CD1c-positive myeloid dendritic cell (primary cell): ENCODE measurements around the gene BSPRY.

Source experiments
- DNase-seq: peaks from one replicate; pipeline ENCODE4 v3.0.0-alpha.2; 2016; ENCODE audit errors: extremely low spot score

BSPRY gene

DNA sequence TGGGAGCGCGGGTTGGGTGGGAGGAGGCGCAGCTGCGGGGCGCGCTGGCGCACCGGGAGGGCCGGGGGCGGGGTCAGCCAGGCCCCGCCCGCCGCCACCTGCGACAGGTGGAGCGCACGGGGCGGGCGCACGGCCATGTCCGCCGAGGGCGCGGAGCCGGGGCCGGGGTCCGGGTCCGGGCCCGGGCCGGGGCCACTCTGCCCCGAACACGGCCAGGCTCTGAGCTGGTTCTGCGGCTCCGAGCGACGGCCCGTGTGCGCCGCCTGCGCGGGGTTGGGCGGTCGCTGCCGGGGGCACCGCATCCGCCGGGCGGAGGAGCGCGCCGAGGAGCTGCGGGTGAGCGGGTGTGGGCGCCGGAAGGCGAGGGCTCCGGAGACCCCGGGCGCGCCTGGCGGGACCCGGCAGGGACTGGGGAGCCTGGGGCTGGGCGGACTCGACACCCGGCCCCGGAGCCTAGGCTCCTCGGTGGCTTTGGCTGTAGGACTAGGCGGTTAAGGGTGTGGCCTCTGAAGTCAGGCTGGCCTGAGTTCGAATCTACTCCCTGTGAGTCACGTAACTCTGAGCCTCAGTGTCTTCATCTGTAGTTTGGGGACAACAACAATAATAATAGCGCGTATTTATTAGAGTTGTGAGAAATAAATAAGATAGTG lies at the start of gene BSPRY:
TSS of gene BSPRY (plus strand) at position 97 of the 650 bp plus-strand sequence. CDS start at position 136, 39 bp downstream.
- DNase-seq = no peak

DNA sequence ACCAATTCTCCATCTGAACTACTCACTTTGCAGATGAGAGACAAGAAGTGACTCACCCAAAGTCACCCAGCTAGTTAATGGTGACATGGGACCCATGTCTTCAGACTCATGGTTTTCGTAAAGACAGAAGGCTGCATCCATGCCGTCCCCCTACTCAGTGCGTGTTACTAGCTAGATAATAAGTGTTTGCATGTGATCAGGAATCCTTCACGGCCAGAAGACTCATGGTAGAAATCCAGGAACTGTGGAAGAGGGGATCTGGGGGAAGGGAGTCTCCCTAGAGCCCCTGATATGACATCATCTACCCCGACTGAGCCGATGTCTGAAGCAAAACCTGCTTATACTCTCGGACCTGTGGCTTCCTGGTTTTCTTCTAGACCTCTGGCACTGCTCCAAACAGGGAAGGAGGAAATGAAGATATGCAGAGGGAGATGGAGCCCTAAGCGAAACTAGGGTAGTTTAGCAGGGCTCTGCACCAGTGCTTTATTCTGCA lies 49.5 kb upstream of the BSPRY start:
- peak; percentile 72 for DNase-seq

DNA sequence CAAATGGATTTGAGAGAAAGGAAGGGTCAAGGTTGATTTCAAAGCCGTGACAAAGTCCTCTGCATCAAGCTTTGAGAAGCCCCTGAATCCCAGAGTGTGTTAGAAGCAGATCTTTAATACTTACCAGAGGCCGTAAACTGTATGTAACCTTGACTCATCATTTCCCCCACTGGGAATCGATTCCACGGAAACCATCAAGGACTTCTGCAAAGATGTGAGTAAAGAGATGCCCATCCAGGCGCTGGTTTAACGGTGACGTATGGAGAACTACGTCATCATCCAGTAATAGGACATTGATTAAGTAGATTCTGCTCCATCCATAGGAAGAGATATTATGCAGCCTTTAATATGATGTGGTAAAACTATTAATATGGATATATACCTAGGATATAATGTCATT lies 47.8 kb upstream of the BSPRY start:
- no peak for DNase-seq

DNA sequence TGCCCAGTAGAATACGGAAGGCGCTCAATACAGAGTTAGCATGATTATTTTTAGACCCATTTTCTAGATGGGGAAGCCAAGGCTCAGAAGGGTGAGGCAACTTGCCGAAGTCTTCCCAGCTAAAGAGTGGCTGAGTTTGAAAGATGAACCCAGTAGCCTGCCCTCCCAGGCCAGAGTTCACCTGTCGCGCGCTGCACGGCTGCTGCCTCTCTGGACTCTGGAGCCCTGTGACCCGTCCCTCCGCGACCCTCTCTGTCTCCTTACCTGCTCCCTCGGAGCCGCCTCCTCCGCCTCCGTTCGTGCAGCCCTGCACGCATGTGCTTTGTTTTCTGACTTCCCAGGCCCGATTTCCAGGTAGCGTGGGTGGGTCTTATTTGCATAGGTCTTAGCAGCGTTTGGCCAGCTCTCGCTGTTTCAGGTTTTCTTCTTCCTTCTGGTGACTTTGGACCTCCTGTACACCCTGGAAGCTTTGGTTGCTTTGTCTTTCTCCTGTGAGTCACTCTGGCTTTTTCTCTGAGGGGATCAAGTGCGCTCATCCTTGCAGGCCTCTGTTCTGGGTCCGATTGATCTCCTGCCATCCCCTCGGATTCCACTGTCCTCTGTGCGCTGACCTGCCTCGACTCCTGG lies 46.4 kb upstream of the BSPRY start, which contains the start of gene RNF183:
TSS of gene RNF183 (minus strand) at position 585 of the 627 bp plus-strand sequence. CDS start 5,192 bp downstream, outside the sequence.
- DNase-seq = no peak

DNA sequence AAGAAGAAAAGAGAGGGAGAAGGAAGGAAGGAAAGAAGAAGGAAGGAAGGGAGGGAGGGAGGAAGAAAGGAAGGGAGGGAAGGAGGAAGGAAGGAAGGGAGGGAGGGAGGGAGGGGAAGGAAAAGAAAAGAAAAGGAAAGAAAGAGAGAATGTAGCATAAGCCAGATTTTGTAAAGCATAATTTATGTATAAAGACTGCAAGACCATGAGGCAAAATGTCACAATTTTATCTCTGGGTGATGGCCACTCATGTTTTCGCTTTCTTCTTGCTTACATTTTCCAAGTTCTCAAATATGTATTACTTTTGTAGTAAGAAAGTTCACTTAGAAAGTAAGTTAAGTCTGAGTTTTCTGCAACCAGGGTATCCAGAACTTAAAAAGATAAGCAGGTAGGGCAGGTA lies 42.8 kb upstream of the BSPRY start:
- DNase-seq = no peak

DNA sequence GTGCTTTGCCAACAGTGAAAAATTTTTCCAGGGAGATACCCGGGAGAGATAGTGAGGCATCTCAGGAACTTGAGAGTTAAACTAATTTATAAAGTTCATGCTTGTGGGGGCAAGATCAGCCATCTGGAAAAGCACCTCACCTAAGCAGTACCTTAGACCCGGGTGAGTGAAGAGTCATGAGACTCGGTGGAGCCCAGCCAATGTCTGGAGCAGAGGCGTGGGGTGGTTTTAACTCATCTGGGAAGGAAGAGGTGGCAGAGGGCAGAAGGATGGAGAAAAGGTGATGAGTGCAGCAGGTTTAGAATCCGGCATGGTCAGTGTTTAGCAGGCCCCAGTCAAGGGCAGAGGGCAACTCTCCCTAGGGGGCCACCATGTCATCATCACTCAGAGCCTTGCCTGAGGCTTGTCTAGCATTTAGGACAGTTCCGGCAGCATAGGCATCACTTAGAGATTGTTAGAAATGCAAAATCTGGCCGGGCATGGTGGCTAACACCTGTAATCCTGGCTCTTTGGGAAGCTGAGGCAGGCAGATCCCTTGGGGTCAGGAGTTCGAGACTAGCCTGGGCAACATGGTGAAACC lies 41.9 kb upstream of the BSPRY start:
- no peak for DNase-seq

DNA sequence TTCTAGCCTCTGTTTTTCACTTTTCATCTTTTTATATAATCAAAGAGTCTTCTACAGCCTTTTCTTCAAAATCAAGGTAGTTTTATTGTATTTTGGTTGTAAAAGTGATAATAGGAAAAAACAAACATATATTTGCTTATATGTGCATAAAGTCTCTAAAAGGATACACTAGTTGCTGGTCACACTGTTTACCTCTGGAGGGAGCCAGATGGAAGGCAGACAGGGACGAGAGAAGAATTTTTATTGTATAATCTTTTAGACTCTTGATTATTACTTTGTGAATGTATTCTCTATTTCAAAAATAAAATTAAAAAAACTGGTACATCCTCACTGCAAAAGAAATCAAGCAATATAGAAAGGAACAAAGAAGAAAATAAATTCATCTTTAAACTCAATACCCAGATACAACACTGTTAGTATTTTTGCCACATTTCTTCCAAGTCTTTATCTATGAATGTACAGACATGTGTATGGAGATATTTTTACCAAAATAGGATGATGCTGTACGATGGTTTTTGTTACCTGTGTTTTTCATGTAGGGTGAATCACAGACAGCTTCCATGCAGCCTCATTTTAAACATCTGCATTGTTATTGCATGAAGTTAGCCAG lies 40.0 kb upstream of the BSPRY start:
- DNase-seq = peak; percentile 34

DNA sequence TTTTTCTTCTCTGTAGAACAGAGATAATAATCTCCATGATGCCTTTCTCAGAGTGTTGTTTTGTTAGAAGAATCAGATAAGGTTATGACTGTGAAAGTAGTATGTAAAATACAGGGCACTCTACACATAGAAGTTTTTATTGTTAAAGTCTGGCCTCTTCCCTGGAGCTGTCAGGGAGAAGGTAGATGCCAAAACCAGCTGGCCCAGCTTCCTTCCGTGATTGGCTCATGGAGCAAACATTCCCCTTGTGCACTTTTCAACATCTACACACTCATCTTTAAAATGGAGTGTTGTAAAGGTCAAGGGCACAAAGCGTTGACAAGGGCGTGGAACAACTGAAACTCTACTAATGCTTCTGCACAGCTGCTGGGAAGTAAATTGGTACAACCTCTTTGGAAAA lies 38.8 kb upstream of the BSPRY start:
- DNase-seq = no peak

DNA sequence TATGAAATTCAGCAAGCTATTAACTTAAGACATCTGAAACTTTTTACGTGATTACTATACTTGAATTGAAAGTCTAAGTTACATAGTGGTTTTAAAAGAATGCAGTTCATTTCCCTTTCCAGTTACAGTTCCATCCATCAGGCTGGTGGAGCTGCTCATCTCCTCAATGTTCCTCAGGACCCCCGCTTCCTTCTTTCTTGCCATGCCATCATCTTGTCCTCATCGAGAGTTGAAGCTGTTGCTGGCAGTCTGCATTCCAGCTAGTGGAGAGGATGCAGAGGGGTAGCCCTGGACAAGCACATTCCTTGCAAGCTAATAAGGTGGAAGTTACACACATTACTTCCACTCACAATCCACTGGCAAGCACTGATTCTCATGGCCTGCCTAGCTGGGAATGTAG lies 37.4 kb upstream of the BSPRY start:
- DNase-seq = no peak

DNA sequence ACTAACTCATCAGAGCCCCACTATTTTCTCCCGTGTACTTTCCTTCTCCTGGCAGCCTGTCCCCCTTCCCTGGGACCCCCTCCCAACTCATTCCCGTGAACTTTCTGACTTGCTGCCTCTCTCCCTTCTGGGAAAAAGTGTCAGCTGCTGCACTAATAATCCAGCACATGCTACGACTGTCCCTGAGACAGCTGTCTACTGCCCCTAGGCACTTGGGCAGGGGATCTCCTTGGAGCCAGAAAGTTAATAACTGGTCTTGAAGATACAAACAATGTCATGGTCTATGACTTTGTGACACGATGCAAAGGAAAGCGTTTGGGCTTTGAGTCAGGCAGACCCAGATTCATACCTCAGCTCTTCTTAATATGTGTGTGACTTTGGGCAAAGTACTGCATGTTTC lies 36.1 kb upstream of the BSPRY start:
- DNase-seq = no peak

DNA sequence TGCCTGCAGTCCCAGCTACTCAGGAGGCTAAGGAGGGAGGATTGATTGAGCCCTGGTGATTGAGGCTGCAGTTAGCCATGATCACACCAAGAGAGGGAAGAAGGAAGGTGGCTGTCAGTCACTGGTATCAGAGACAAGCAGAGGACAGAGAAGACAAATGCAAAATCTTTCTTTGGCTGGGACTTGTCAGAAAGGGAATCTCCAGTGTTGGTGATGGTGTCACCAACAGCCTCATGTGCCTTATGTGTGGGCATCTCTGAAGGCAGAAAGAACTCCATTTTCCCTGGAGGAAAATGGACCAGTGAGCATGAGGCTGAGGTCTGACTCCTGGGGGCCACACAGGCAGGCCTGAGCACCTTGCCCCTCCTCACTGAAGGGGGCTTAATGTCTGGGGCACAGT lies 34.1 kb upstream of the BSPRY start:
- DNase-seq = no peak

DNA sequence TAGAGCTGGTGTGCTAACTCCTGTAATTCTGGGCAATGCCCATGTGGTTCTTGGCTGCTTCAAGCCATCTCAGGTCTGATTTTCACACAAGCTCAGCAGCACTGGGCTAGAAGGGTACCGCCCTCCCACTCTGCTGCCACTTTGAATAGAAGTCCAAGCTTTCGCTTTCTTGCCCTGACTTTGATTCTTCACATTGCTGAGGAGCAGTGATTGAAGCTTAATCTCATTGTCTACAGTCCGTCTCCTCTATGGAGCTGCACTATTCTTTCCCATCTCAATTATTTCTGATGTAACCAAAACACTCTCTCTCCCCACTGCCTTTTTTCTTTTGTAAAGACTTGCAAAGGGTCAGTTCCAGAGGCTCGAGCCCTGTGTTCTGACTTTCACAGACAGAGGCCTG lies 33.3 kb upstream of the BSPRY start:
- no peak for DNase-seq

DNA sequence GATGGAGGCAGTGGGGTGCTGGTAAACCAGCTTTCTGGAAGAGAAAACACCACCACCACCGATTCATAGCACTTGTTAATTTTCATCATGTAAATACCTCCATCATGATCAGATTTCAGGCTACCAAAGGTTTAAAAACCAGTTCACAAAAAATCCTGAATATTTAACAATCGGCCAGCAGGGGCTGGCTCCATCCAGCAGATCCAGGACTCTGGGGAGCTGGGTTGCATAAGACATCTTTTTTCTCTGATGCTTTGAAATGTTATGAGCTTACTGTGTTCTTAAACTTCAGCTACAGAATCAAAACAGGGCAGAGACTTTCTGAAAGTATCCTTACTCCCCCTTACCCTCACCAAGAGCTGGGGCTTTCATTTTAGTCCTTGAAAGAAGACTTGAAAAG lies 31.6 kb upstream of the BSPRY start:
- DNase-seq = no peak

DNA sequence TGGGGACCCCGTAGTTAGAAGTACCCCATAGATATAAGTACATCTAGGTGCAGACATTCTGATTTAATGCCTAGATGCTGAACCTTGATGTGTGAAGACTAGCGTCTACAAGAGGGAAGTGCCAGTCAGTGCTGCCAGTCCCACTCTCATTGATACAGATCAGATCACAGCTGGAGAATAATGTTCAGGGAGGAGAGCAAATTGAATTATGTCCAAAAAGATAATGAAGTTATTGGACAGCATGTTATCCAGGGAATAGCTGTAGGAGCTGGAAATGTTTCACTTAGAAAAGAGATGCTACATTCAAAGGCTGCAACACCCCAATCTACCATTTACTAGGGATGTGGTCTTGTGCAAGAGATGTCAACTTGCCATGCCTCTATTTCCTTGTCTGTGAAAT lies 30.3 kb upstream of the BSPRY start:
- DNase-seq = no peak

DNA sequence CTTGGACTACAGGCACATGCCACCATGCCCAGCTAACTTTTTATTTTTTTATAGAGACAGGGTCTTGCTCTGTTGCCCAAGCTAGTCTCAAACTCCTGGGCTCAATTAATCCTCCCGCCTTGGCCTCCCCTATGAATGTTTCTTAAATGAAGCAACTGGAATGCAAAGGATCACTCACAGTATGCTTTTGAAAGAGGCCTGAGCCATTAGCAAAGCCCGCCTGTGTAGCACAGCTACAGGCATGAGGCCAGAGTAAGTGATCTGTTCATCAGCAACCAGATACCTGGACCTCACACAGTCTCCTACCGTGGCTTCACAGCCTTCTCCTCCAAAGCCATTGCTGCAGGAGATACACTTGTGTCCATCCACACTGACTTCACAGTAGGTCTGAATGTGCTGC lies 29.3 kb upstream of the BSPRY start:
- DNase-seq = no peak

DNA sequence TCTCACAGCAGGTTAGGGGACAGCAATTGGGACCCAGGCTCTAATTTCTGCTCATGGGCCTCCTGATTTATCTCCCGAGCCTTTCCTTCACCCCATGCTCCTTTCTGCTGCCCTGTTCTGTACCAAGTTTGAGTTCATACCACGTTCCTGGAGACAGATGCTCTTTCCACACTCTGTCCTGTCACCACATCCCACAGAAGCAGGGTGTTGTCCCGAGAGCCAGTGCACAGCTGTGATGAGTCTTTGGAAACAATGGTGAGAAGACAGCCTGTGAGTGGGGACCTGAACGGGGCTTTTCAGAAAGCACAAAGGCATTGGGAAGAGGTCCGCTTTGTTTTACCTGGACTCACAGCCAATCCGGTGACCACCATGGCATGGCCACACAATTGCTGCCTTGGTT lies 26.7 kb upstream of the BSPRY start:
- no peak for DNase-seq

DNA sequence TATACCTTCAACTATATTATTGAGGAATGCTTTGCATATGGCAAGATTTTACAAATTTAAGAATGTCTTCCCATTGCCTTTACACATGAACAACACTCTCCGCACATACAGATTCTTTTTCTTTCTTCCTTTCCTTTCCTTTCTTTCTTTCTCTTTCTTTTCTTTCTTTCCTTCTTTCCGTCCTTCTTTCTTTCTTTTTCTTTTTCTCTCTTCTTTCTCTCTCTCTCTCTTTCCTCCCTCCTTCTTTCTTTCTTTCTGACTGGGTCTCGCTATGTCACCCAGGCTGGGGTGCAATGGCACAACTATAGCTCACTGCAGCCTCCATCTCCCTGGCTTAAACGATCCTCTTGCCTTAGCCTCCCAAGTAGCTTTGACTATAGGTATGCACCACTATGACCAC lies 23.1 kb upstream of the BSPRY start:
- DNase-seq = no peak

DNA sequence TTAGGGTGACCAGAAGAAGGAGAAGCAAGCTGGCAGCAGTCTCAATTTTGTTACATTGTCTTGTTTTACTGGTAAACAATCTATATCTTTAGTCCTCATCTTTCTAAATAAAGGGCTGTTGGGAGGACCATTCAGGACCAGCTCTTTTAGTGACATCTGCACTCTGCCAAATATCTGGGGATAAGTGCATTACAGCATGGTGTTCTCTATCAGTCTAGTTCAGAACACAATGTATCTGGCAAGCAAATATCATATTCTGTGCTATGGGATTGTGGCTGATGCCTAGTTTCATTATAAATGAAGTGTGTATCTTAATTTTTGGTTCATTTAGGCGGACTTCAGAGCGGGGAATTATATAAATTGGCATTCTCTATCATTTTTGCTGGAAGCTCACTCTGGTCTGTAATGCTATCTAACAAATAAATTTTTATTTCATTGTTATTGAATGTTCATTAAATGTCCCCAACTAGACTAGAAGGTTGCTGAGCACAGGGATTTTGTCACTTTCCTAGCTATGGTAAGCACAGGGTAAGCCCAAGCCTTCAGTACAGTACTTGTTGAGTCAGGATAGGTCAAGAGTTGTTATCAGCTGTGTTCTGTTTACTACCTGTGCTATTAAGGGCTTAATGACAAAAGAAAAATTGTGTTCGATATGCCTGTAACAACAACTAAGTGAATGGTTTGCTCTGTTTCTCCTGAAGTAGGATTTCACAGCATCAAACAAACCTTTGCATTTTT lies 21.1 kb upstream of the BSPRY start:
- no peak for DNase-seq

DNA sequence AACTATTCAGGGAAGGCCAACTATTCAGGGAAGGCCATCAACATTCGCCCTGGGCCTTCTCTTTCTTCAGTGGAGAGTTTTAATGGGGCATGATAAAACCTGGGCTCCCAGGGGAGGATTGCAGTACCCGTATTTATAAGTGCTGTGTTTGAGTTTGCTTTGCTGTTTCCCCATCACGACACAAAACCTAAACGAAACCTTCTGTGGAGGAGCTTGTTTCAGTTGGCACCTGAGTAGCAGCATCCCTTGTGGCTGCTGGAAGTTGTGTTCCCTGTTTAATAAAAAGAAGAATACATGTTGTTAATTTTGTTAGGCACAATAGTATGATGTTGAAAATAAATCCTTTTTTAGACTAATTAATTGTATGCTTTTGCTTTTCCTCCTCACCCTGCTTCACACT lies 17.6 kb upstream of the BSPRY start:
- DNase-seq = no peak

DNA sequence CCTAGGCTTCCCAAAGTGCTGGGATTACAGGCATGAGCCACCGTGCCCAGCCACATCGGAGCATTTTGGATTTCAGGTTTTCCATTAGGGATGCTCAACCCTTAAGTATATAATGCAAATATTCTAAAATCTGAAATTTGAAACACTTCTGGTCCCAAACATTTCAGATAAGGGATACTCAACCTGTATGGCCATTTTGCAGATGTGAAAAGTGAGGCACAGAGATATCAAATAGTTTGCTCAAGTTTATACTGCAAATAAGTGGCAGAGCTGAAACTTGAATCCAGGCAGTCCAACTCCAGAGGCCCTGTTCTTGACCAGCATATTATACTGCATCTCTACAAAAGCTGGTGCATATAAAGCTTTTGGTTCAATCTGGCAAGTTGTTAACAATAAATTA lies 11.6 kb upstream of the BSPRY start:
- no peak for DNase-seq

DNA sequence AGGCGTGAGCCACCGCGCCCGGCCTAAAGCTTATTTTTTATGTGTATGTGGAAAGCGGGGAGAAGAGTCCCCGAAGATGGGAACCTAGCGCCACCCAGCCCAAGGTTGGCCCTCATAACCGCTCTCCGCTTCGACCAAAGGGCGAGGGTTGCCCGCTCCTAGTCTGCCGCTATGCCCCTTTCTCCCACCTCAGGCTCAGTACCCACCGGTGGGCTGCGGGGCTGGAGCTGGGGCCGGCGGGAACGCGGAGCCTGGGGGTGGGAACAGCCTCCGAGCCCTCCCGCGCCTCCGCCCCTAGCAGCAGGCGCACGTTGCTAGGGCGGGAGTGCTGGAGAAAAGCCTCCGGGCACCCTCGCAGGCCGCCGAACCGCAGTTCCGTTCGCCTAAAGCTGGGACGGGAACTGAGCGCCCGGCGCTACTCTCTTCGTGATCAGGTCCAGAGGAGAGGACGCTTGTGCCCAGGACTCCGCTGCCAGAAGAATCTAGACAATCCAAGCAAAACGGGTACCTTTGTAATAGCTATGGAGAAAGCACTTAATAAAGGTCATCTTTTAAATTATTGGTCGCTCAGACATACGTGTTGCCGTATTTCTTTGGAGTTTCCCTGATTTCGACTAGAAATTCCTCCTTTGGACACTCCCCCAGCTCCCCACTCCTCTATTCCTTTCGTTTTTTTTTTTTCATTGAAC lies 9.2 kb upstream of the BSPRY start, which contains the start of gene WDR31:
TSS of gene WDR31 (minus strand) at position 265 of the 689 bp plus-strand sequence. CDS start 8,253 bp downstream, outside the sequence.
- peak; percentile 89 for DNase-seq
